ENCODE results near the gene GZMM.

Gene GZMM

DNA sequence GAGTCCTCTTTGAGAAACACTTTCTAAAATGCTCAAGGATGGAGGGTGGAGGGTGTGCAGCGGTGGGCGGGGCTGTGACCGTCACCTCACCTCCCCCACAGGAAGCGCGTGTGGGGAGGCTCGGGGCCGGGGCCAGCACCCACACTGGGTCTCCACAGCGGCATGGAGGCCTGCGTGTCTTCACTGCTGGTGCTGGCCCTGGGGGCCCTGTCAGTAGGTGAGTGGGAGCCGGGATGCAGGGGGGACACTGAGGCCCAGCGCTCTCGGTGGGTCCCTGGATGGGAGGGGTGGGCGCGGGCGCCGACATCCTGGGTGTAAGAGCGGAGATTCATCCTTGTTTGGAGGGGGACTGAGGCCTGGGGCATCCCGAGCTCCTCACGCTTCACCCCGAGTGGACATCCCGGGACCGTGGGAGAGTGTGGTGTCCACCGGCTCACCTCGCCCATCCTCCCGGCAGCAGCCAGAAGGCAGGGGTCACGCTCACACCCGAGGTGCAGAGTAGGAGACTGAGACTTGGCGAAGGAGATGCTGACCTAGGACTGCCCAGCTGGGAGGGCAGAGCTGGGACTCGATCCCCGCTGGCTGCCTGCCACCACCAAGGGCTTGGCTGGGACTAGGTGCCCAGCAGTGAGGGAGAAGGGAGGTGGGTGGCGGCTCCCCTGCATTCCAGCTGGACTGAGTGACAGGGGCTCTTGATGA lies at the start of gene GZMM:
Gene GZMM (plus strand): TSS at position 144 of the 699 bp plus-strand sequence. CDS start 19 bp downstream, at position 163.
- TF ChIP-seq POLR2A (IDR thresholded peaks at IDR 0.05; ENCODE audit: low read depth, low read length) = no peak
- FAIRE-seq (no peak), DNase-seq (ENCODE audit: insufficient read length, low spot score) (no peak)

DNA sequence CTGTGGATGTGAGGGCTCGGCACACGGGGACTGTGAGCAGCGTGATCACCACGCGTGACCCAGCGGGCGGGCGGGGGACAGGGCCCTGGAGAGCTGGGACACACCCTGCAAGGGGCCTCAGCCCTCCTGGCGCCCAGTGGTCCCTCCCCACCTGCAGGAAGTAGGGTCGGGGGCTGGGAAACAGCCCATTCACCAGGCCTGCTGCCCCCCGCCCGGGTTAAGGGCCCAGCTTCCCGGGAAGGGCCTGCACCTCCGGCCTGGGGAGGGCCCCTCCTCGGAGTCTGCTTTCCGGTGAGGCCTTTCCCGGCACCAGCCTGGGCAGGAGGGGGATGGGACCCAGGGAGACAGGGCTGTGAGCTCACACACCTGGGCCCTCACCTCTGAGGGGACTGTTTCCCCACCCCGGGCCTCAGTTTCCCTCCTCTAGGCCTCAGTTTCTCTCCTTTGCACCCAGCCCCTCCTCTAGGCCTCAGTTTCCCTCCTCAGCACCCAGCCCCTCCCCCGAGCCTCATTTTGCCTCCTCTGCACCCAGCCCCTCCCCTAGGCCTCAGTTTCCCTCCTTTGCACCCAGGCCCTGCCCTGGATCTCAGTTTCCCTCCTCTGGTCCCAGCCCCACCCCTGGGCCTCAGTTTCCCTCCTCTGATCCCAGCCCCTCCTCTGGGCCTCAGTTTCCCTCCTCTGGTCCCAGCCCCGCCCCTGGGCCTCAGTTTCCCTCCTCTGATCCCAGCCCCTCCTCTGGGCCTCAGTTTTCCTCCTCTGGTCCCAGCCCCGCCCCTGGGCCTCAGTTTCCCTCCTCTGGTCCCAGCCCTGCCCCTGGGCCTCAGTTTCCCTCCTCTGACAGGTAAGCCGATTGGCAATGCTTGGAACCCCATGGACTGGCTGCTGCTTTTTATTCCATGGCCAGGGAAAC lies 49.4 kb upstream of the GZMM start:
- DNase-seq (ENCODE audit: insufficient read length, low spot score) (no peak), FAIRE-seq (no peak)
- TF ChIP-seq POLR2A (IDR thresholded peaks at IDR 0.05; ENCODE audit: low read depth, low read length) = no peak

DNA sequence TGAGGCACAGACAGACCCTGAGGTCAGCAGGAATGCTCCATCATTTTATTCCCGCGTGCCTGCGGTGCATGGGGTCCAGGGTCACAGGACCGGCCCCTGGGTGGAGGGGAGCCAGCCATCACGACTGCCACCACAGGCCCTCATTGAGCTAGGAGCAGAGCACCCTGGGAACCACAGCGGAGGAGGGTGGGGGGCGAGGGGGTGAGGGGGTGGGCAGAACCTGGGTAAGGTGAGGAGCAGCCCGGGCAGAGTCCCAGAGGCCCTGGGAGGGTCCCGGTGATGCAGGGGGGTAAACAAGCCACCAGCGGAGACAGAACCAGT lies 48.8 kb upstream of the GZMM start:
- TF ChIP-seq POLR2A (IDR thresholded peaks at IDR 0.05; ENCODE audit: low read depth, low read length) = no peak
- DNase-seq (ENCODE audit: insufficient read length, low spot score) = no peak
- FAIRE-seq = no peak

DNA sequence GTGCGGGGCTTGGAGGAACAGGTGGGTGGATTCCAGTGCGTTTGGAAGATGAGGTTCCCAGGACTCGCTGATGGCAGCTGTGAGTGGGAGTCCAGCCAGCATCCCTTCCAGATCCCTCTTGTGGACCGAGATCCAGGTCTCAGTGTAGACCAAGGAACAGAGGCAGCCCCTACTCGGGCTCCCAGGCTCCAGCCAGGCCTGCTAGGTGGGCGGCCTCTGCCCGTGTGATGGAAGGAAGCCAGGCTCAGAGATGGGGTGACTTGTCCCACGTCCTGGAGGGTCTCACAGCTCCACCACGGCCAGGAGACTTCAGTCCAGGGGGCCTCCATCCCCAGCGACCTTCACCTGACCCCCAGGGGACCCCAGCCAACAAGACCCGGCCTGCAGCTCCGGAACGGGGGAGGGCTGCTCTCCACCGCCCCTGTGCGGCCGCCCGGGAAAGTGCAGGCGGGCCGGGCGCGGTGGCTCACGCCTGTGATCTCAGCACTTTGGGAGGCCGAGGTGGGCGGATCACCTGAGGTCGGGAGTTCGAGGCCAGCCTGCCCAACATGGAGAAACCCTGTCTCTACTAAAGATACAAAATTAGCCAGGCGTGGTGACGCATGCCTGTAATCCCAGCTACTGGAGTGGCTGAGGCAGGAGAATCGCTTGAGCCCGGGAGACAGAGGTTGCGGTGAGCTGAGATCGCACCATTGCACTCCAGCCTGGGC lies 48.3 kb upstream of the GZMM start:
- FAIRE-seq (no peak), DNase-seq (ENCODE audit: insufficient read length, low spot score) (peak; percentile 63)
- TF ChIP-seq POLR2A (IDR thresholded peaks at IDR 0.05; ENCODE audit: low read depth, low read length) = no peak

DNA sequence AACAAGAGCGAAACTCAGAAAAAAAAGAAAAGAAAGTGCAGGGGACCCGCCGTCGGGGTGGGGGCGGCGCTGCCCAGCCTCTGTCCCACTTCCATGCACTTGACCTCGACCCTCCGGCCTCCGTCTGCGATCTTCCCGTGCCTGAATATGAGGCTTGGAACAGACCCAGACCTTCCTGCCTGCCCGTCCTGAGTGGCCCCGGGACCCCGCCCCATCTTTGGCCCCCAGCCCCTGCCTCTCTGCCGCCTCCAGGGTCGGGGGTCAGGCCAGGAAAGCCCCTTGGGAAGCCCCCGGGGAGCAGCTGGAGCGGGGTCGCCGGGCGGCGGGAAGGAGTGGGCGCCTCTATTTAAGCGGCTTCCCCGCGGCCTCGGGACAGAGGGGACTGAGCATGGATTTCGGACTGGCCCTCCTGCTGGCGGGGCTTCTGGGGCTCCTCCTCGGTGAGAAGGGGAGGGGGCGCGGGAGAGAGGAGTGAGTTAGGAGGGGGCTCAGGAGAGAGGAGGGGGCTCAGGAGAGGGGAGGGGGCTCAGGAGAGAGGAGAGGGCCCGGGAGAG lies 47.7 kb upstream of the GZMM start, which contains the start of gene MADCAM1:
Gene MADCAM1 (plus strand): TSS at position 375 of the 554 bp plus-strand sequence. CDS start 14 bp downstream, at position 389.
- DNase-seq (ENCODE audit: insufficient read length, low spot score) (no peak), FAIRE-seq (no peak)
- TF ChIP-seq POLR2A (IDR thresholded peaks at IDR 0.05; ENCODE audit: low read depth, low read length) = no peak

DNA sequence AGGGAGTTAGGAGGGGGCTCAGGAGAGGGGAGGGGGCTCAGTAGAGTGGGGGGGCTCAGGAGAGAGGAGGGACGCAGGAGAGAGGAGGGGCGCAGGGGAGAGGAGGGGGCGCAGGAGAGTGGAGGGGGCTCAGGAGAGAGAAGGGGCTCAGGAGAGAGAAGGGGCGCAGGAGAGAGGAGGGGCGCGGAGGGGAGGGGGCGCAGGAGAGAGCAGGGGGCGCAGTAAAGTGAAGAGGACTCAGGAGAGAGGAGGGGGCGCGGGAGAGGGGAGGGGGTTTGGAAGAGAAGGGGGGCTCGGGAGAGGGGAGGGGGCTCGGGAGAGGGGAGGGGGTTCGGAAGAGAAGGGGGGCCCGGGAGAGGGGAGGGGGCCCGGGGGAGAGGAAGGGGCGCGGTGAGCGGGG lies 46.9 kb upstream of the GZMM start:
- DNase-seq (ENCODE audit: insufficient read length, low spot score) (no peak), FAIRE-seq (no peak)
- no peak for TF ChIP-seq POLR2A (IDR thresholded peaks at IDR 0.05; ENCODE audit: low read depth, low read length)

DNA sequence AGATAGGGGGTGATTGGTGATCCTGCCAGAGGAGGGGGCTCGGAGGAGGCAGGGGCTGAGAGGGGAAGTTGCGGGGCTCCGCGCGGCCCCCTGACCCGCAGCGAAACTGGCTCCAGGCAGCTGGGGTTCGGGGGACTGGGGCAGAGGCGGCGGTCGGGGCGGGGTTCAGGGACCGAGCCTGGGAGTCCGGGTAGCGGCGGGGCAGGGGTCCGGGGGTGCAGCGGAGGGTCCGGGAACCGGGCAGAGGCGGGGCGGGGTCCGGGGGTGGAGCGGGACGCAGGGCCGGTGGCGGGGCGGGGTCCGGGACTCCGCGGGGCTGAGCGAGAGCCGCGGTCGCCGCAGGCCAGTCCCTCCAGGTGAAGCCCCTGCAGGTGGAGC lies 46.4 kb upstream of the GZMM start:
- no peak for FAIRE-seq

DNA sequence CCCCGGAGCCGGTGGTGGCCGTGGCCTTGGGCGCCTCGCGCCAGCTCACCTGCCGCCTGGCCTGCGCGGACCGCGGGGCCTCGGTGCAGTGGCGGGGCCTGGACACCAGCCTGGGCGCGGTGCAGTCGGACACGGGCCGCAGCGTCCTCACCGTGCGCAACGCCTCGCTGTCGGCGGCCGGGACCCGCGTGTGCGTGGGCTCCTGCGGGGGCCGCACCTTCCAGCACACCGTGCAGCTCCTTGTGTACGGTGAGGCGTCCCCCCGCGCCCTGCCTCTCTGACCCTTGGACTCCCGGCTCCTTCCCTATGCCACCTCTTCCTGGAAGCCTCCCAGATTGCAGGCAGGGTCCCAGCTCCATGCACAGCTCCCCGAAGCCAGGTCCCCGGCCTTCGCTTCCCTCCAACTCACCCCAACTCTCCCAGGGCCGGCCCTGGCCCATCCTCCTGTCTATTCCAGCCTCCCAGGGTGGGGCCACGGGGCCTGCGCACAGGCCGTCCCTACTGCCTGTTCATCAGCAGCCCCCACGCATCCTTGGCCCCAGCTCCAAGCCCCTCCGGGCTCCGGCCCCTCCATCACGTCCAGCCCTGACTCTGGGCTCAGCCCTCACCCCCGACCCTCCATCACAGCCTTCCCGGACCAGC lies 45.9 kb upstream of the GZMM start:
- no peak for FAIRE-seq
- no peak for TF ChIP-seq POLR2A (IDR thresholded peaks at IDR 0.05; ENCODE audit: low read depth, low read length)
- no peak for DNase-seq (ENCODE audit: insufficient read length, low spot score)

More for the DNA sequence above, 46.4 kb upstream of the GZMM start:
- TF ChIP-seq POLR2A (IDR thresholded peaks at IDR 0.05; ENCODE audit: low read depth, low read length) = no peak
- DNase-seq (ENCODE audit: insufficient read length, low spot score) = no peak

DNA sequence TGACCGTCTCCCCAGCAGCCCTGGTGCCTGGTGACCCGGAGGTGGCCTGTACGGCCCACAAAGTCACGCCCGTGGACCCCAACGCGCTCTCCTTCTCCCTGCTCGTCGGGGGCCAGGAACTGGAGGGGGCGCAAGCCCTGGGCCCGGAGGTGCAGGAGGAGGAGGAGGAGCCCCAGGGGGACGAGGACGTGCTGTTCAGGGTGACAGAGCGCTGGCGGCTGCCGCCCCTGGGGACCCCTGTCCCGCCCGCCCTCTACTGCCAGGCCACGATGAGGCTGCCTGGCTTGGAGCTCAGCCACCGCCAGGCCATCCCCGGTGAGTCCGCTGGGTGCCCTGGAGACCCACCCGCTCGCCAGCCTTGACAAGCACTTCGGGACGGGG lies 45.4 kb upstream of the GZMM start:
- DNase-seq (ENCODE audit: insufficient read length, low spot score) (no peak), FAIRE-seq (no peak)
- no peak for TF ChIP-seq POLR2A (IDR thresholded peaks at IDR 0.05; ENCODE audit: low read depth, low read length)

DNA sequence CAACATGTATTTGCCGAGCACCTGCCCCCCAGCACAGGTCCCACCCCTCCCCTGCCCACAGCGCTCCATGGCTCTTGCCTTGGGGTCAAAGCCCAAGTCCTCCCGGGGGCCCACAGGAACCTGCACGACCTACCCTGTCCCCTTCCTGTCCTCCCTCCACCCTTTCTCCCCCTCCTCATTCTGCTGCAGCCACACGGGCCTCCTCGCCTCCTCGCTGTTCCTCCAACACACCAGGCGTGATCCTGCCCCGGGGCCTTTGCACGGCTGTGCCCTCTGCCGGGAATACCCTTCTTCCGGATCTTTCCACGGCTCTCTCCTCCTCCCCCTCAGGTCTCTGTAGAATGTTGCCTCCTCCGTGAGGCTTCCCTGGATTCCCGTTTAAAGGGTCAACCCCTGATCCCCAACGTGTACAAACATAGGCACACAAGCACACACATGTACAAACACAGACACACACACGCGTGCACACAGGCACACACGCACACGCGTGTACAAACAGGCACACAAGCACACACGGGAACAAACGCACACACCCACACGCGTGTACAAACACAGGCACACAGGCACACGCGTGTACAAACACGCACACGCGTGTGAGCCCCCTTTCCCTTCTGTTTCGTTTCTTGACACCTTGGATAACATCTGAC lies 44.8 kb upstream of the GZMM start:
- DNase-seq (ENCODE audit: insufficient read length, low spot score) (no peak), FAIRE-seq (no peak)
- TF ChIP-seq POLR2A (IDR thresholded peaks at IDR 0.05; ENCODE audit: low read depth, low read length) = no peak

DNA sequence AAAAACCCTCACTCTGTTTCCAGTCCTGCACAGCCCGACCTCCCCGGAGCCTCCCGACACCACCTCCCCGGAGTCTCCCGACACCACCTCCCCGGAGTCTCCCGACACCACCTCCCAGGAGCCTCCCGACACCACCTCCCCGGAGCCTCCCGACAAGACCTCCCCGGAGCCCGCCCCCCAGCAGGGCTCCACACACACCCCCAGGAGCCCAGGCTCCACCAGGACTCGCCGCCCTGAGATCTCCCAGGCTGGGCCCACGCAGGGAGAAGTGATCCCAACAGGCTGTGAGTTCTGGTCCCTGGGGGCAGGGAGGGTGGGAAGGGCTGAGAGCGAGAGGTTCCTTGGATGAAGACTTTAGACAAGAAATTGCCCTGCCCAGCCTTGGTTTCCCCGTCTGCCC lies 42.2 kb upstream of the GZMM start:
- DNase-seq (ENCODE audit: insufficient read length, low spot score) (no peak), FAIRE-seq (no peak)
- no peak for TF ChIP-seq POLR2A (IDR thresholded peaks at IDR 0.05; ENCODE audit: low read depth, low read length)

DNA sequence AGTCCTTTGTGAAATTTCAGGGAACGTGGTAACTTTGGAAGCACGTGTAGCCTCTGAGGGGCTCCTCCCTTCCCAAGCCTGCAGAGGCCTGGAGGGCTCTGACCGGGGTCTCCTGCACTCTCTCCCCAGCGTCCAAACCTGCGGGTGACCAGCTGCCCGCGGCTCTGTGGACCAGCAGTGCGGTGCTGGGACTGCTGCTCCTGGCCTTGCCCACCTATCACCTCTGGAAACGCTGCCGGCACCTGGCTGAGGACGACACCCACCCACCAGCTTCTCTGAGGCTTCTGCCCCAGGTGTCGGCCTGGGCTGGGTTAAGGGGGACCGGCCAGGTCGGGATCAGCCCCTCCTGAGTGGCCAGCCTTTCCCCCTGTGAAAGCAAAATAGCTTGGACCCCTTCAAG lies 39.2 kb upstream of the GZMM start:
- DNase-seq (ENCODE audit: insufficient read length, low spot score) (no peak), FAIRE-seq (no peak)
- TF ChIP-seq POLR2A (IDR thresholded peaks at IDR 0.05; ENCODE audit: low read depth, low read length) = no peak

Data from H54 (cell line).